ENCODE measurements around the gene PRUNE1. TPM values are rescaled to one million over a fixed set of nuclear protein-coding genes. Genes with fewer than 3 reads are reported as not detected.
A peak's percentile ranks its signal among the peaks of the same experiment; 100 is the strongest.

Gene PRUNE1
- total RNA-seq, 4 donors from 2014 or later, result 66.0 to 79.0 (median 76.3) TPM

DNA sequence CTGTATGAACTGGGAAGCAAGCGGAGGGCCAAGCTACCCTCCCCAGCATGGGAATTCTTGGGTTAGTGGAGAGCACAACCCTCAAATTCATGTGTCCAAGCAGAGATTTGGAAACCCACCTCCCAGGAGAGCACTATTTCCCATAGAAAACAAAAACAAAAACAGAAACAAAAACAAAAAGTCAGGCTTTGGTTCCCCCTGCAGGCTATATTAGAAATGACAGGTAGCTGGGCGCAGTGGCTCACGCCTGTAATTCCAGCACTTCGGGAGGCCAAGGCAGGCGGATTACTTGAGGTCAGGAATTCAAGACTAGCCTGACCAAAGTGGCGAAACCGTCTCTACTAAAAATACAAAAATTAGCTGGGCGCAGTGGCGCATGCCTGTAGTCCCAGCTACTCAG, 12.4 kb upstream of the PRUNE1 start:
- H3K36me3 ChIP-seq, result peaks cover 29 to 40% of the 10 kb centered on the region in 2 donors
- WGBS, 2 donors, result 29 to 34% methylated on average over 9 of the region's 9 CpGs
- DNase-seq, result peak; percentile 73 to 77
- no peaks in the 10 kb centered on the region for H3K9me3 ChIP-seq
- intact Hi-C loops (cut with DNase I), result loop anchor here (10.0 kb wide), 1 partner anchor 441 kb away; no protein-coding TSS in a partner anchor
- peak overlapping the region in 1 of 3 donors; percentile 59 for H3K27ac ChIP-seq
- no peaks in the 10 kb centered on the region for H3K27me3 ChIP-seq
- no peak for TF ChIP-seq POLR2A (IDR thresholded peaks at IDR 0.05)
- TF ChIP-seq, protein P1, sequence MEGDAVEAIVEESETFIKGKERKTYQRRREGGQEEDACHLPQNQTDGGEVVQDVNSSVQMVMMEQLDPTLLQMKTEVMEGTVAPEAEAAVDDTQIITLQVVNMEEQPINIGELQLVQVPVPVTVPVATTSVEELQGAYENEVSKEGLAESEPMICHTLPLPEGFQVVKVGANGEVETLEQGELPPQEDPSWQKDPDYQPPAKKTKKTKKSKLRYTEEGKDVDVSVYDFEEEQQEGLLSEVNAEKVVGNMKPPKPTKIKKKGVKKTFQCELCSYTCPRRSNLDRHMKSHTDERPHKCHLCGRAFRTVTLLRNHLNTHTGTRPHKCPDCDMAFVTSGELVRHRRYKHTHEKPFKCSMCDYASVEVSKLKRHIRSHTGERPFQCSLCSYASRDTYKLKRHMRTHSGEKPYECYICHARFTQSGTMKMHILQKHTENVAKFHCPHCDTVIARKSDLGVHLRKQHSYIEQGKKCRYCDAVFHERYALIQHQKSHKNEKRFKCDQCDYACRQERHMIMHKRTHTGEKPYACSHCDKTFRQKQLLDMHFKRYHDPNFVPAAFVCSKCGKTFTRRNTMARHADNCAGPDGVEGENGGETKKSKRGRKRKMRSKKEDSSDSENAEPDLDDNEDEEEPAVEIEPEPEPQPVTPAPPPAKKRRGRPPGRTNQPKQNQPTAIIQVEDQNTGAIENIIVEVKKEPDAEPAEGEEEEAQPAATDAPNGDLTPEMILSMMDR (IDR thresholded peaks at IDR 0.05), result peak; percentile 80 to 95 (median 83)
- peaks cover 0 to 7% of the 10 kb centered on the region in 2 donors for H3K4me1 ChIP-seq
- no peak overlapping the region for H3K4me3 ChIP-seq (replicated peaks in 1 of 3)

DNA sequence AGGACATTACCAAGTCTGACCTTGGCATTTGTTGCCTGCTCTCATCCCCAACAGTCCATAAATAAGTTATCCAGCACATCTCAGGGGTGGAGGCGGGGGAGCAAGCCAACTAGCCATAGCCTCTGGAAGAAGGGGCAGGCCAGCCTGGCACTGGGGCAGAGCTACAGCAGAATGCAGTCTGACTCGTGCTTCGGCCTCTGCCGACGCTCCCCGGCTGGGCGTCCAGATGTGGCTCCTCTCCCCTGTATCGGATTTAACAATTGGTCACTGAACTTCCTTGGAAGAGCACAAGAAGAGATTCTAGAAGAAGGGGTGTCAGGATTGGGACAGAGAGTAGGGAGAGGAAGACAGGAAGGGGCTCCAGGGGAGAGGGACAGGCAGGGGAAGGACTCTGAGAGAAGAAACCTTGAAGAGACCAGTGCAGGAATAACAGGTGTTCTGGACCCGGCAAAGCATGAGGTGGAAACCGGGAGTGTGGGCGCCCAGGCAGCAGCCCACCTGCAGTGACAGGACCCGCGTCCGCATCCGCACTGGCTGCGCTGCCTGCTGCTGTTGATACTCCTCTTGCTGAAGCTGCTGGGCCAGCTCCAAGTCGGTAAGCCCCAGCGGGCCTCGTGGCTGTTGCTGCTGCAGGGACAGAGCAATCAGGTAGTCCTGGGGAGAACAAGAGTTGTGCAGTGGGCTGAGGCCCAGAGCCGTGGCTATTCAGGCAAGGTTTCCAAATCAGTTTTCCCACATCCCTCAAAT, 10.9 kb upstream of the PRUNE1 start:
- H3K4me3 ChIP-seq (replicated peaks in 1 of 3), result no peak overlapping the region
- intact Hi-C loops (cut with DNase I), result loop anchor here (10.0 kb wide), 1 partner anchor 442 kb away; no protein-coding TSS in a partner anchor
- peak overlapping the region in 1 of 3 donors; percentile 32 for H3K27ac ChIP-seq
- TF ChIP-seq, protein P1 (IDR thresholded peaks at IDR 0.05), result no peak
- no peak for TF ChIP-seq POLR2A (IDR thresholded peaks at IDR 0.05)
- no peaks in the 10 kb centered on the region for H3K9me3 ChIP-seq
- peaks cover 29 to 40% of the 10 kb centered on the region in 2 donors for H3K36me3 ChIP-seq
- H3K27me3 ChIP-seq, result no peaks in the 10 kb centered on the region
- H3K4me1 ChIP-seq, result peaks cover 3 to 20% of the 10 kb centered on the region in 2 donors
- no peak for DNase-seq
- 84 to 85% methylated on average over 15 to 20 of the region's 20 CpGs for WGBS, 2 donors

DNA sequence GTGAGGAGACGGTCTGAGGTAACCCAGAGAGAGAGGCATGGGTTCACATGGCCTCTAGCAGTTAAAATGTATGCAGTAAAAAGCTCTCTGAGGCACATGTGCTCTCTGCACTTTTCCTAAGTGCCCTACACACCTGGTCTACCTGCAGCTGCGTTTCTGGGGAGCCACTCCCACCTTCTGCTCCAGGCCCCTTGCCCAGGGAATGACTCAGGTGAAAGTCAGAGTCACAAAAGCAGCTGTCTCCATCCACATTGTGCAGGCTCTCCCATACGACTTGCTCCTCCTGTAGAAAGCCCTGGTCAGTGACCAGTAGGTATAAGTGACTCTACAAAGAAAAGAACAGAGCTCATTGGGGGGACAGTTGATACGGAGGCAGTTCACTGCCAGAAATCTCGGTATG, 10.3 kb upstream of the PRUNE1 start:
- Histone ChIP-seq H3K36me3 (peaks cover 29 to 40% of the 10 kb centered on the region in 2 donors), H3K4me3 (replicated peaks in 1 of 3) (no peak overlapping the region), H3K27me3 (no peaks in the 10 kb centered on the region), H3K27ac (no peak overlapping the region), H3K4me1 (peaks cover 9 to 26% of the 10 kb centered on the region in 2 donors), H3K9me3 (no peaks in the 10 kb centered on the region)
- 74 to 84% methylated on average over 4 to 5 of the region's 5 CpGs for WGBS, 2 donors
- TF ChIP-seq, protein P1 (IDR thresholded peaks at IDR 0.05), result no peak
- no peak for TF ChIP-seq POLR2A (IDR thresholded peaks at IDR 0.05)
- intact Hi-C loops (cut with DNase I), result loop anchor here (10.0 kb wide), 1 partner anchor 443 kb away; no protein-coding TSS in a partner anchor
- DNase-seq, result no peak

DNA sequence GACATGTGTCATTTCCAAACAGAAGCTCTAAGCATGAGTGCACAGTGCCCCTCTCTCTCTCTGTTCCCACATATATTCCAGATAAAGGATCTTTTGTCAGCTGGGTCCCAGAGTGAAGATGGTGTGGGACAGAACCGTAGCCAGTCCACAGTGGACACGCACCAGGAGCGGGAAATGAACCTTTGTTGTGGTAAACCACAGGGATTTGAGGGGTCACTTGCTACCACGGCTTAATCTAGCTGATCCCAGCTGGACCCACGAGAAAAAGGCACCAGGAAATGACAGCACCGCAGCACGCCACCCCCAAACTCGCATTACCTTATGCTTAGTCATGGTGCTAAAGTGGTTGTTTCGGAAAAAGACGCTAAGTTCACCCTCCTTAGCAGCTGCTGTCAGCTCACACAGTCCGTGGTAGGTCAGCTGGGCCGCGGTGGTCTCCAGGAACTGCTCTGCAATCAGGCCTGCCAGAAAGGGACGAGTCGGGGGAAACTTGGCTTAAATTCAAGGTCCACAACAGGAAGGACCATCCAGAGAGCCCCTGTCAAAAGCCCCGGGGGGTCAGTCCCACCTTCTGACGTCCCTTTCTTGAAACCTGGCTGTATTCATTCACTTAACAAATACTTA, 9.1 kb upstream of the PRUNE1 start:
- Histone ChIP-seq H3K27ac (no peak overlapping the region), H3K9me3 (no peaks in the 10 kb centered on the region), H3K36me3 (peaks cover 29 to 40% of the 10 kb centered on the region in 2 donors), H3K27me3 (no peaks in the 10 kb centered on the region), H3K4me3 (replicated peaks in 1 of 3) (no peak overlapping the region), H3K4me1 (peaks cover 21 to 39% of the 10 kb centered on the region in 2 donors)
- DNase-seq, result no peak
- intact Hi-C loops (cut with DNase I), result loop anchor here (10.0 kb wide), 1 partner anchor 444 kb away; no protein-coding TSS in a partner anchor
- TF ChIP-seq, protein P1 (IDR thresholded peaks at IDR 0.05), result no peak
- TF ChIP-seq POLR2A (IDR thresholded peaks at IDR 0.05), result no peak
- 82 to 89% methylated on average over 17 of the region's 17 CpGs for WGBS, 2 donors

Measured in thyroid gland (tissue), 4 donors.